Neutrophil (primary cell): ENCODE results near the gene RIC1.
"Not testable (repeated sequence)": the region's sequence is repeated elsewhere in the genome, so short reads cannot be mapped to it uniquely, and the experiment has no call there.

Experiments used
- H3K27ac ChIP-seq: fragments of 200-600 bp; sonication (generic); 2 replicates; pipeline ENCODE4 v1.5.1; 2016; ENCODE audit warnings: mild to moderate bottlenecking, moderate library complexity
- H3K27me3 ChIP-seq: fragments of 200-600 bp; sonication (generic); 2 replicates; pipeline ENCODE4 v1.6.0; 2016; ENCODE audit warnings: mild to moderate bottlenecking
- H3K36me3 ChIP-seq: fragments of 200-600 bp; sonication (generic); 2 replicates; pipeline ENCODE4 v1.5.1; 2017
- H3K4me1 ChIP-seq, 2 experiments: fragments of 200-600 bp in 1 of 2; sonication (generic) in 1 of 2; 1 replicate in 1 of 2; 2 replicates in 1 of 2; pipeline versions ENCODE4 v1.5.1 to v1.6.1; 2013 to 2016; ENCODE audit warnings: low read depth in 1 of 2, low read length in 1 of 2, mild to moderate bottlenecking in 1 of 2, moderate library complexity in 1 of 2; ENCODE audit not compliant: control insufficient read depth in 1 of 2, insufficient read depth in 1 of 2
- H3K4me3 ChIP-seq, 2 experiments: fragments of 200-600 bp in 1 of 2; sonication (generic) in 1 of 2; 1 replicate in 1 of 2; 2 replicates in 1 of 2; pipeline ENCODE4 v1.5.1; 2013 to 2016; ENCODE audit warnings: low read depth in 1 of 2, low read length in 1 of 2, mild to moderate bottlenecking in 1 of 2, moderate library complexity in 1 of 2
- H3K9me3 ChIP-seq: fragments of 200-600 bp; sonication (generic); 2 replicates; pipeline ENCODE4 v1.5.1; 2016
- TF ChIP-seq, protein P1 (sequence below): fragments of 200-600 bp; sonication (generic); IDR thresholded peaks from 2 replicates; pipeline ENCODE4 v1.5.1; 2016; ENCODE audit warnings: antibody characterized with exemption

The RIC1 gene

DNA sequence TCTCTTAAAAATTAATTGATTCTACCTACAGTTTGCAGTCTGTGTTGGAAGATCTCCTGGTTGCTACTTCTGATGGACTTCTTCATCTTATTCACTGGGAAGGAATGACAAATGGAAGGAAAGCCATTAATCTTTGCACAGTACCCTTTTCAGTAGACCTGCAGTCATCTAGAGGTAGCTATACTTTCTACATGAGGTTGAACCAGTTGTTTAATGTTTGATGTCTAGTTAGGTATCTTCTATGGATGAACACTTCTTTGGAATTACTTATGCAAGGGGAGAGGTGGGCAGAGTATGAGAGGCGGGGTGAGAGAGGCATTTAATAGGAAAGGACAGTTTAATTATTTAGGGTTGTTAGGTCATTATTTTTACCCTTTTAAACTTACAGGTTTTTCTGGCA is 91.2 kb downstream of the RIC1 start:
- TF ChIP-seq, protein P1, sequence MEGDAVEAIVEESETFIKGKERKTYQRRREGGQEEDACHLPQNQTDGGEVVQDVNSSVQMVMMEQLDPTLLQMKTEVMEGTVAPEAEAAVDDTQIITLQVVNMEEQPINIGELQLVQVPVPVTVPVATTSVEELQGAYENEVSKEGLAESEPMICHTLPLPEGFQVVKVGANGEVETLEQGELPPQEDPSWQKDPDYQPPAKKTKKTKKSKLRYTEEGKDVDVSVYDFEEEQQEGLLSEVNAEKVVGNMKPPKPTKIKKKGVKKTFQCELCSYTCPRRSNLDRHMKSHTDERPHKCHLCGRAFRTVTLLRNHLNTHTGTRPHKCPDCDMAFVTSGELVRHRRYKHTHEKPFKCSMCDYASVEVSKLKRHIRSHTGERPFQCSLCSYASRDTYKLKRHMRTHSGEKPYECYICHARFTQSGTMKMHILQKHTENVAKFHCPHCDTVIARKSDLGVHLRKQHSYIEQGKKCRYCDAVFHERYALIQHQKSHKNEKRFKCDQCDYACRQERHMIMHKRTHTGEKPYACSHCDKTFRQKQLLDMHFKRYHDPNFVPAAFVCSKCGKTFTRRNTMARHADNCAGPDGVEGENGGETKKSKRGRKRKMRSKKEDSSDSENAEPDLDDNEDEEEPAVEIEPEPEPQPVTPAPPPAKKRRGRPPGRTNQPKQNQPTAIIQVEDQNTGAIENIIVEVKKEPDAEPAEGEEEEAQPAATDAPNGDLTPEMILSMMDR = no peak
- no peak overlapping the region for H3K27ac ChIP-seq
- H3K9me3 ChIP-seq = no peaks in the 10 kb centered on the region
- H3K4me1 ChIP-seq = no peaks in the 10 kb centered on the region
- H3K4me3 ChIP-seq = no peak overlapping the region
- no peaks in the 10 kb centered on the region for H3K27me3 ChIP-seq
- H3K36me3 ChIP-seq = peaks cover 16% of the 10 kb centered on the region

DNA sequence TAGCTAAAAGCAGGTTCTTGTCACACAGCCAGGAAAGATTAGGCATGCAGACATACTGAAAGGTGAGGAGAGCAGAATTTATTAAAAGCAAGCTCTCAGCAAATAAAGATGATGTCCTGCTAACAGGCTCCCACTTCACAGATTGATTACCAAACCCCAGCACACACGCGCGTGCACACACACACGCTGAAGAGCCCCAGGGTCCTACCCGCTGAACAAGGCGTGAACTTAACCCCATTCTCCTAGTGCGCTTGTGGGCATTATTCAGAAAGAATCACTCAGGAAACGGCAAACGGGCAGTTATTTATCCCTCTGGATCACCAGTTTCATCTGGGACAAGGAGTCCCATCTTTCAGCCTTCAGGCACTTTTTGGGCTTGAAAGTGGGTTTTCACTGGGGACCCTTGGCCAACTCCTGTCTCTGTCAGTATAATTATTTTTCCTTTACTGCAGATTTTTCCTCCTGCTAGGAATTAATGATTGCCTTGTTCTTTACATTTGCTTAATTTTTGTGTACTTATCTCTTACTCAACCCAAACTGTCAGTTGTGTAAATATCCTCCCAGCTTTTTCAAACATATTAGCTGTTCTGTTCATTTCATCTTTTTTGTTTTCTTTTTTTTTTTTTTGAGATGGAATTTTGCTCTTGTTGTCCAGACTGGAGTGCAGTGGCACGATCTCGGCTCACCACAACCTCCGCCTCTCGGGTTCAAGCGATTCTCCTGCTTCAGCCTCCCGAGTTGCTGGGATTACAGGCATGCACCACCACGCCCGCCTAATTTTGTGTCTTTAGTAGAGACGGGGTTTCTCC is 92.6 kb downstream of the RIC1 start:
- Histone ChIP-seq H3K36me3 (peaks cover 16% of the 10 kb centered on the region), H3K4me1 (no peaks in the 10 kb centered on the region), H3K27me3 (no peaks in the 10 kb centered on the region), H3K27ac (no peak overlapping the region), H3K9me3 (no peaks in the 10 kb centered on the region), H3K4me3 (no peak overlapping the region)
- TF ChIP-seq, protein P1 = no peak

DNA sequence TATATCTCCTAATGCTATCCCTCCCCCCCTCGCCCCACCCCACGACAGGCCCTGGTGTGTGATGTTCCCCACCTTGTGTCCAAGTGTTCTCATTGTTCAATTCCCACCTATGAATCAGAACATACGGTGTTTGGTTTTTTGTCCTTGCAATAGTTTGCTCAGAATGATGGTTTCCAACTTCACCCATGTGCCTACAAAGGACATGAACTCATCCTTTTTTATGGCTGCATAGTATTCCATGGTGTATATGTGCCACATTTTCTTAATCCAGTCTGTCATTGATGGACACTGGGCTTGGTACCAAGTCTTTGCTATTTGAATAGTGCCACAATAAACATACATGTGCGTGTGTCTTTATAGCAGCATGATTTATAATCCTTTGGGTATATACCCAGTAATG is 93.8 kb downstream of the RIC1 start:
- H3K36me3 ChIP-seq = peaks cover 17% of the 10 kb centered on the region
- not testable (repeated sequence) for H3K9me3 ChIP-seq, H3K27me3 ChIP-seq, H3K4me3 ChIP-seq, H3K27ac ChIP-seq, H3K4me1 ChIP-seq

DNA sequence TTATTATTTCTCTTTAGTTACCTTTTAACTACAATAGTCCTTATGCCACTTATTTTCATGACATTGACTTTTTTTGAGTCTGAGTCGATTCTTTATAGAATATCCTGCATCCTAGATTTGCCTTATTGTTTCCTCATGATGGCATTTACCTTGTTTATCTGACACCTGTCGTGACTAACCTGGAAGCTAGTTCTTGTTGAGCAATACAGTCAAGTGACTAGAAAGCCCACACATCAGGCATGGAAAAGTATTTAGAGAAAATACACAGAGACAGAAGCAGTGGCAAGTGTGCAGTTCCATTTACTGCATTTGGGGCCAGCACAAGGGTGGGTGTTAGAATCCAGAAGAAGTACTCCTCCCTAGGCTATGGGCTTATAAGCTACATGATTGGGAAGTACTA is 106.2 kb downstream of the RIC1 start:
- Histone ChIP-seq H3K4me3 (no peak overlapping the region), H3K4me1 (no peaks in the 10 kb centered on the region), H3K27ac (no peak overlapping the region), H3K27me3 (no peaks in the 10 kb centered on the region), H3K9me3 (no peaks in the 10 kb centered on the region), H3K36me3 (peaks cover 7% of the 10 kb centered on the region)
- TF ChIP-seq, protein P1 = no peak

DNA sequence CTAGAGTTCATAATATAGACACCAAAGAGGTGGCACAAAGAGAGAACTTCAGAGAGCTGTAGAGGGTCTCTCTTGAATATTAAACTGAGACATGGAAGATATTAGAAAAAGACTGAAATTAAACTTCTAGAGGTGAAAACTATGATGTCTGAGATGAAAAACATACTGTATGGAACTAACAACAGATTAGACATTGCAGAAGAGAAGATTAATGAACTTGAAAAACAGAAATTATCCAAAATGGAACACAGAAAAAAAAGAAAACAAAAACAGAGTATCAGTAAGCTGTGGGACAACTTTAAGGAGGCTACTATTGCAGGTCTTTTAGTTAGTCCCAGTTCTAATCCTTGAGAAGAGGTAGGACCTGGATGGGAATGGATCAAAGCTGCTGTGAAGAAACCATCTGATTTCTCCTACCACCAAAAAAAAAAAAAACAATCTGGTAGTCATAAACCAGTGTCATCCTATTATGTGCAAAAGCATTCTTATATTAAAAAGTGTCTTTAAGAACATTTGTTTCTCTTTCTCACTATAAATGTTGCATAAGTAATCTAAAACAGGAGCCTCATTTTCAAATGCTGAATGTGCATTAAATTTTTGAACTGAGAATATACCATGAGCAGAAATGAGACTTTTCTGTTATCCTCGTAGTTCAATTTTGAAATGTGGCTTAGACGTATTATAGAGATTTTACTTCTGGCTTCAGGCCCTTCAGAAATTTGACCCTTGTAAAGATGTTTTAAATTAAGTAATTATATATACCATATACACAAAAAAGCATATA is 107.8 kb downstream of the RIC1 start:
- Histone ChIP-seq H3K27ac (no peak overlapping the region), H3K4me3 (no peak overlapping the region), H3K9me3 (no peaks in the 10 kb centered on the region), H3K27me3 (no peaks in the 10 kb centered on the region), H3K36me3 (peaks cover 7% of the 10 kb centered on the region), H3K4me1 (no peaks in the 10 kb centered on the region)
- TF ChIP-seq, protein P1 = no peak

DNA sequence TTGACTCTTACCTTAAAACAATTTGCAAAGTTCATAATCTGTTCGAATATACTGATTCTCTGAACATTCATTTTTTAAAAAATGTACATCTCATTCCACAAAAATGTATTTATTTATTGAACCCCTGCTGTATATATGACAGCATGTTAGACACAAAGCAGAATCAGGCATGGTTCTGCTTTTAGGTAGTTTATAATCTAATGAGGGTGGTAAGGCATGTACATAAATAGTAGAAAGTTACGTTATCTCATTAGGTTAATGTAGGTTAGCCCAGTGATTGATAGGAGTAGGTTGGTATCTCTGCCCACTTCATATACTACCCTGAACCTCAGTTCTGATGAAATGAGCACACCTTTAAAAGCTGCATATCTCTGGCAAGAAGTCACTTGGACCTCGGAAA is 114.2 kb downstream of the RIC1 start:
- no peaks in the 10 kb centered on the region for H3K4me1 ChIP-seq
- TF ChIP-seq, protein P1 = no peak
- H3K27ac ChIP-seq = no peak overlapping the region
- H3K4me3 ChIP-seq = no peak overlapping the region
- no peaks in the 10 kb centered on the region for H3K27me3 ChIP-seq
- peaks cover 35% of the 10 kb centered on the region for H3K36me3 ChIP-seq
- H3K9me3 ChIP-seq = no peaks in the 10 kb centered on the region
